HG02884 (cell line): ENCODE results near the gene OR10V1.

Experiments
- ATAC-seq: cut with Tn5 transposase; IDR thresholded peaks from one replicate; pipeline ENCODE4 v1.9.1; 2021; ENCODE audit warnings: mild to moderate bottlenecking, moderate library complexity; ENCODE audit not compliant: unreplicated experiment

The OR10V1 gene

DNA sequence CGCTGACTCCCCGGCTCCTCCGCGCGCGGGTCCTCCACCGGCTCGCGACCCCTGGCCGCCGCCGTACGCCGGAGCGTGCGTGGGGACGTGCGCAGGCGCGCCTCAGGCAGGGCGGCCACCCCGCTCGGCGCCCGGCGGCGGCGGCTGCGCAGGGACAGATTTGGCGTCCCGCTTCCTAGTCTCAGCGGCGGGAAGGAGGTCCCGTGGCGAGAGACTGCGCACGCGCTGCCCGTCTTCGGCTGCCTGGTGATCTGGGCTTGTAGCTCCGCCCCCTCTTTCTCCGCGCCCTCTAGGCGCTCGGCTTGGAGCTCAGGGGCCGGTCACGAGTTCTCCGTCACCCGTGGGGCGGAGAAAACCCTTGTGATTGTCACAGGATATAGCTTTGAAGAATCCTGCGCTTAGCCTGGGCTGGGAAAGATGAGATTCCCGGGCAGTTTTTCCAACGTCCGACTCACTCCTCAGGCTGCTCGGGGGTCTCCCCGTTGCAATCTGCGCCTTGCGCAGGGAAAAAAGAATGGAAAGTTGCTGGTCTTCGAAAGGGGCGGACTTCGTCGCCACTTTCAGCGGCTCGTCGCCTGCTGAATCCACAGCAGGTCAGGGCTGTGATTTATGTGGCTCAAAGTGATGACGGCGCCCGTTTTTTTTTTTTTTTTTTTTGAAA, 44.6 kb downstream of the OR10V1 start, which contains the start of gene PATL1:
Gene PATL1 (minus strand): TSS at position 88 of the 661 bp plus-strand sequence. CDS start 142 bp downstream, outside the sequence.
- ATAC-seq = peak; percentile 90

- peak; percentile 15 for ATAC-seq
These were observed 45.3 kb downstream of the OR10V1 start for GRCh38 chr11:59668188-59668949.

GRCh38 chr11:59667812-59668187, 45.8 kb downstream of the OR10V1 start:
- no peak for ATAC-seq

DNA sequence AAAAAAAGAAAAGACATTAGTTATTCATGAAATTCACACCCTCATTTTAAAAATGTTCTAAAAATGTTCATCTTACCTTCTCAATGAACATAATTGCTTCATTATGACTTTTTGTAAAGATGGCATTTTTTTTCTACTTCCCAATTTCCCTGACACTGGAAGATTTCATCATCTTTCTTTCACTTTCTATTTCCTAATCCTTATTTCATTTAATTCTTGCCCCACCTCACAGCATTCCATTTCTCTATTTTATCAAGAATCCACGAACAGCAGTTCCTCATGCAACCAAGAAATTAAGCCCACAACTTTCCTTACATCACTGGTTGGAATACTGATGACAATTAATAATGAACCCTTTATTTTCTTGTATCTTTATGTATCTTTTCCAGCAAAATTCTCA, 46.7 kb downstream of the OR10V1 start:
- no peak for ATAC-seq
